AG04450 (cell line): ENCODE measurements around the gene HTR7. TPM values are rescaled to one million over a fixed set of nuclear protein-coding genes. Genes with fewer than 3 reads are reported as not detected.

Source experiments
- CTCF ChIA-PET: fragments of 300-600, 350-600 bp; formaldehyde crosslinking; extraction: SDS; loops from one replicate; lab custom pipeline; 2022; ENCODE audit warnings: antibody characterized with exemption, inconsistent platforms; lab: Charles Lee
- POLR2A ChIA-PET: fragments of 350-600 bp; formaldehyde crosslinking; extraction: SDS; loops from one replicate; lab custom pipeline; 2021; ENCODE audit warnings: antibody characterized with exemption, inconsistent platforms; lab: Yijun Ruan, JAX
- DNase-seq: peaks from one replicate; pipeline ENCODE4 v3.0.0-alpha.2; 2011; ENCODE audit warnings: low read depth, low spot score
- H3K27ac ChIP-seq: one replicate; pipeline ENCODE4 v1.5.1; 2012; ENCODE audit warnings: low read depth, low read length, control low read depth
- H3K27me3 ChIP-seq: one replicate; pipeline ENCODE4 v1.6.0; 2012; ENCODE audit warnings: low read length; ENCODE audit not compliant: control insufficient read depth, insufficient read depth
- H3K4me3 ChIP-seq: 2 replicates; pipeline ENCODE4 v1.5.1; 2011; ENCODE audit warnings: mild to moderate bottlenecking, low read depth, low read length, control low read depth
- H3K9me3 ChIP-seq: 2 replicates; pipeline ENCODE4 v1.5.1; 2012; ENCODE audit warnings: low read length; ENCODE audit not compliant: control insufficient read depth, insufficient read depth
- polyA plus RNA-seq: library from polyadenylated mRNA; depleted of rRNA; stranded (reverse); fragments of >200 nt; gene quantifications from 2 replicates; pipeline ENCODE4 v1.2.3, GENCODE V29; 2011
- TF ChIP-seq, protein P1 (sequence below): IDR thresholded peaks from 2 replicates; pipeline ENCODE4 v1.5.1; 2011; ENCODE audit warnings: low read depth, low read length, control low read depth, inconsistent platforms

HTR7 gene
- polyA plus RNA-seq, 1 experiment, result 1.1 TPM

DNA sequence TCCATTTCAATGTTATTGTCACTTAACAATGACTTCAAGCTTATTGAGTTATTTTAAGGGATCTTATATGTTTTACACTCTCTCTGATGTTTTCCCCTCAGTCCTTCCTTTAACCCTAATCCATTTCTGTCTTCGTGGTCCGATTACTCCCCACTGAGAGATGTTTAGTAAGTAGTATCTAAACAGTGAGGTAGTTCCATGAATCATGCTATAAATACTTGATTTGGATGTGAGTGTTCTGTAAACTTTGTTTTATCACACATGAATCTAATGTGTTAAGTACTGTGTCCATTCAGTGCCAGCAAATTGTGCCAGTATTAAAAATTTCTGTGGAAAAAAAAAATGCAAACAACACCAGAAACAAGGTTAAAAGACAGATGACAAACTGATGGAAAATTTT is 32.5 kb upstream of the HTR7 start:
- DNase-seq, result no peak
- Histone ChIP-seq H3K27me3 (no peaks in the 10 kb centered on the region), H3K9me3 (no peaks in the 10 kb centered on the region), H3K27ac (no peak overlapping the region), H3K4me3 (no peak overlapping the region)
- POLR2A ChIA-PET, result no interaction called here
- TF ChIP-seq, protein P1, sequence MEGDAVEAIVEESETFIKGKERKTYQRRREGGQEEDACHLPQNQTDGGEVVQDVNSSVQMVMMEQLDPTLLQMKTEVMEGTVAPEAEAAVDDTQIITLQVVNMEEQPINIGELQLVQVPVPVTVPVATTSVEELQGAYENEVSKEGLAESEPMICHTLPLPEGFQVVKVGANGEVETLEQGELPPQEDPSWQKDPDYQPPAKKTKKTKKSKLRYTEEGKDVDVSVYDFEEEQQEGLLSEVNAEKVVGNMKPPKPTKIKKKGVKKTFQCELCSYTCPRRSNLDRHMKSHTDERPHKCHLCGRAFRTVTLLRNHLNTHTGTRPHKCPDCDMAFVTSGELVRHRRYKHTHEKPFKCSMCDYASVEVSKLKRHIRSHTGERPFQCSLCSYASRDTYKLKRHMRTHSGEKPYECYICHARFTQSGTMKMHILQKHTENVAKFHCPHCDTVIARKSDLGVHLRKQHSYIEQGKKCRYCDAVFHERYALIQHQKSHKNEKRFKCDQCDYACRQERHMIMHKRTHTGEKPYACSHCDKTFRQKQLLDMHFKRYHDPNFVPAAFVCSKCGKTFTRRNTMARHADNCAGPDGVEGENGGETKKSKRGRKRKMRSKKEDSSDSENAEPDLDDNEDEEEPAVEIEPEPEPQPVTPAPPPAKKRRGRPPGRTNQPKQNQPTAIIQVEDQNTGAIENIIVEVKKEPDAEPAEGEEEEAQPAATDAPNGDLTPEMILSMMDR, result no peak
- CTCF ChIA-PET, result interaction anchor here (1.5 to 2.9 kb wide), 2 partner anchors 10 to 21 kb away, joined by 5 to 18 read pairs; no protein-coding TSS in a partner anchor

GRCh38 chr10:90889636-90890035 is 31.8 kb upstream of the HTR7 start:
- H3K27me3 ChIP-seq, result no peaks in the 10 kb centered on the region
- TF ChIP-seq, protein P1, result no peak
- CTCF ChIA-PET, result interaction anchor here (0.6 to 2.9 kb wide), 3 partner anchors 10 to 742 kb away, joined by 3 to 18 read pairs (median 5); no protein-coding TSS in a partner anchor
- POLR2A ChIA-PET, result no interaction called here
- DNase-seq, result no peak
- H3K4me3 ChIP-seq, result no peak overlapping the region
- no peak overlapping the region for H3K27ac ChIP-seq
- H3K9me3 ChIP-seq, result no peaks in the 10 kb centered on the region

GRCh38 chr10:90888387-90888786 is 30.5 kb upstream of the HTR7 start:
- CTCF ChIA-PET, result interaction anchor here (0.6 to 6.3 kb wide), 8 partner anchors 9 to 409 kb away, joined by 3 to 40 read pairs (median 6); no protein-coding TSS in a partner anchor
- H3K9me3 ChIP-seq, result no peaks in the 10 kb centered on the region
- no peak overlapping the region for H3K4me3 ChIP-seq
- TF ChIP-seq, protein P1, result no peak
- no peak for DNase-seq
- POLR2A ChIA-PET, result no interaction called here
- no peaks in the 10 kb centered on the region for H3K27me3 ChIP-seq
- H3K27ac ChIP-seq, result no peak overlapping the region

DNA sequence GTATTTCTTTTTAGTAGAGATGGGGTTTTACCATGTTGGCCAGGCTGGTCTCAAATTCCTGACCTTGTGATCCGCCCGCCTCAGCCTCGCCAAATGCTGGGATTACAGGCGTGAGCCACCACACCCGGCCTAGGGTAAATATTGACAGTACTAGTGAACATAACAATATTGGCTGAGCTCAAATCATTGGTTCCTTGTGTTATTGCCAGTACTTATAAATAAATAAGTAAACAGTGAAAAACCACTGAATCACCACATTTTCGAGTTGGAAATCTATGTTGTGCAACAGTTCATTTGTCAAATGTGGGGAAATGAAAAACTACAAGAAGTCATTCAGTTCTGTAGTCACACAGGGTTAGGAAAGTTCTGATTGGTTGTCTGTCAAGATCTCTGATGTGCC is 29.7 kb upstream of the HTR7 start:
- Histone ChIP-seq H3K27ac (no peak overlapping the region), H3K27me3 (no peaks in the 10 kb centered on the region), H3K4me3 (no peak overlapping the region), H3K9me3 (no peaks in the 10 kb centered on the region)
- TF ChIP-seq, protein P1, result no peak
- ChIA-PET CTCF (interaction anchor here (1.1 to 6.3 kb wide), 6 partner anchors 8 to 364 kb away, joined by 3 to 40 read pairs (median 8); no protein-coding TSS in a partner anchor), POLR2A (no interaction called here)
- DNase-seq, result no peak

DNA sequence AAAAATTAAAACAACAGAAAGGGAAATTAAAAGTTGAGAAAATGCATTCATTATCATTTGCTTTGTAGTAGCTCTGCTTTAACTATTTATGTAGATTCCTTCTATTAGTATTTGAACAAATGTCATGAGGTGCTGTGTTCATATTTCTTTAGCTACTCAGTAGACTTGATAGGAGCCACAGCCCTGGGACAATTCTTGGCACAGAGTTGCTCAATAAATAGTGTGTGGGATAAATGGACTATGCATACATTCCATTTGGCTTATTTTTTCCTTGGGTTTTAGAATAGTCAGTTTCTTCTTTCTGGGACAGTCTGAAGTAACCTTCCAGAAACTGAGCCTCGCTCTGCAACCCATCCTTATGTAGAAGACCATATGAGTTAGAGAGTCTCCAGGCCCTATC is 27.3 kb upstream of the HTR7 start:
- TF ChIP-seq, protein P1, result no peak
- ChIA-PET CTCF (interaction anchor here (0.9 to 6.3 kb wide), 7 partner anchors 13 to 751 kb away, joined by 3 to 40 read pairs (median 6); partner anchors contain the start of gene RPP30), POLR2A (no interaction called here)
- DNase-seq, result peak; percentile 36
- no peak overlapping the region for H3K27ac ChIP-seq
- no peaks in the 10 kb centered on the region for H3K9me3 ChIP-seq
- H3K27me3 ChIP-seq, result no peaks in the 10 kb centered on the region
- no peak overlapping the region for H3K4me3 ChIP-seq
